HCT116 (cell line): ENCODE results near the gene EEFSEC. TPM values are rescaled to one million over a fixed set of nuclear protein-coding genes. Genes with fewer than 3 reads are reported as not detected.

Experiments
- ATAC-seq: fragments of 200-7000 bp; cut with Tn5 transposase; 2 replicates; pipeline ENCODE4 v1.9.1; 2020; ENCODE audit warnings: mild to moderate bottlenecking, moderate library complexity
- Bru-seq: library from RNA; stranded (reverse); fragments of 400-500 nt; gene quantifications from one replicate; lab custom pipeline; 2021; lab: Mats Ljungman, UMichigan
- BruChase-seq, 2 experiments: library from RNA; stranded (reverse); fragments of 400-500 nt; gene quantifications; one replicate each; lab custom pipeline; 2021; lab: Mats Ljungman, UMichigan
- BruUV-seq: library from RNA; stranded (reverse); fragments of 400-500 nt; replicated peaks from 2 replicates; lab custom pipeline; 2021; lab: Mats Ljungman, UMichigan
- CTCF ChIA-PET: fragments of 300-600 bp; sonication (Branson Sonifier 250); formaldehyde crosslinking; loops from one replicate; lab custom pipeline; 2021; ENCODE audit warnings: antibody characterized with exemption; lab: Charles Lee
- POLR2A ChIA-PET: fragments of 300-600, 350-600 bp; sonication (Branson Sonifier 250); formaldehyde crosslinking; loops from one replicate; lab custom pipeline; 2021; ENCODE audit warnings: antibody characterized with exemption; lab: Charles Lee
- RAD21 ChIA-PET, 2 experiments: fragments of 300-600 bp; sonication (Branson Sonifier 250); formaldehyde crosslinking; loops; one replicate each; lab custom pipeline; 2023; ENCODE audit warnings: low total read pairs in 2 of 2; ENCODE audit not compliant: uncharacterized antibody in 2 of 2, unreplicated experiment in 2 of 2, low non-redundant PET in 1 of 2; lab: Charles Lee
- DNase-seq: peaks from one replicate; pipeline ENCODE4 v3.0.0-alpha.2; 2010; ENCODE audit warnings: low read depth, low spot score
- H2AFZ ChIP-seq: fragments of 200-600 bp; shearing (Covaris generic), sonication (generic); 2 replicates; pipeline ENCODE4 v1.6.1; 2017; ENCODE audit warnings: low read depth, mixed run types, mixed read lengths, antibody characterized with exemption, low read length; ENCODE audit not compliant: poor library complexity, severe bottlenecking
- H3K27ac ChIP-seq: 2 replicates; pipeline ENCODE4 v1.5.1; 2012; ENCODE audit warnings: low read depth, low read length
- H3K27me3 ChIP-seq: fragments of 200-600 bp; sonication (generic); 2 replicates; pipeline ENCODE4 v1.6.1; 2016; ENCODE audit warnings: mixed run types, low read length, mixed read lengths; ENCODE audit not compliant: insufficient read depth
- H3K36me3 ChIP-seq, 2 experiments: fragments of 200-500 bp in 1 of 2; fragments of 200-600 bp in 1 of 2; sonication (Bioruptor generic) in 1 of 2; sonication (generic) in 1 of 2; 2 replicates each; pipeline versions ENCODE4 v1.5.1 to v1.6.1; 2014 to 2016; ENCODE audit warnings: low read length in 2 of 2, inconsistent platforms in 1 of 2, mixed read lengths in 1 of 2, mixed run types in 1 of 2; ENCODE audit not compliant: insufficient read depth in 2 of 2, control insufficient read depth in 1 of 2
- H3K4me1 ChIP-seq, 2 experiments: fragments of 200-600 bp in 1 of 2; sonication (generic) in 1 of 2; 2 replicates each; pipeline versions ENCODE4 v1.5.1 to v1.6.1; 2012 to 2017; ENCODE audit warnings: low read length in 2 of 2, inconsistent platforms in 1 of 2, mild to moderate bottlenecking in 1 of 2, mixed read lengths in 1 of 2, mixed run types in 1 of 2, moderate library complexity in 1 of 2; ENCODE audit not compliant: insufficient read depth in 2 of 2, control insufficient read depth in 1 of 2
- H3K4me2 ChIP-seq: fragments of 200-600 bp; sonication (generic); 2 replicates; pipeline ENCODE4 v1.6.1; 2017; ENCODE audit warnings: mixed run types, low read length, mixed read lengths
- H3K4me3 ChIP-seq, 2 experiments: fragments of 200-600 bp in 1 of 2; sonication (generic) in 1 of 2; replicated peaks in 1 of 2; 2 replicates each; pipeline ENCODE4 v1.5.1; 2011 to 2016; ENCODE audit warnings: low read length in 2 of 2, control low read depth in 1 of 2, low read depth in 1 of 2, mild to moderate bottlenecking in 1 of 2, mixed read lengths in 1 of 2, mixed run types in 1 of 2
- H3K79me2 ChIP-seq: fragments of 200-600 bp; sonication (generic); 2 replicates; pipeline ENCODE4 v1.6.1; 2017; ENCODE audit warnings: mild to moderate bottlenecking, mixed run types, low read length, moderate library complexity, mixed read lengths; ENCODE audit not compliant: insufficient read depth
- H3K9ac ChIP-seq: fragments of 200-600 bp; sonication (generic); 2 replicates; pipeline ENCODE4 v1.6.1; 2016; ENCODE audit warnings: low read length, mixed read lengths
- H3K9me2 ChIP-seq: fragments of 200-600 bp; sonication (generic), shearing (Covaris generic); 2 replicates; pipeline ENCODE4 v1.6.1; 2017; ENCODE audit warnings: mixed run types, mild to moderate bottlenecking, moderate library complexity; ENCODE audit not compliant: insufficient read depth
- H3K9me3 ChIP-seq, 2 experiments: fragments of 200-500 bp in 1 of 2; fragments of 200-600 bp in 1 of 2; sonication (Bioruptor generic) in 1 of 2; sonication (generic) in 1 of 2; 2 replicates each; pipeline ENCODE4 v1.6.1; 2014 to 2017; ENCODE audit warnings: low read length in 2 of 2, mixed read lengths in 2 of 2, inconsistent platforms in 1 of 2, low read depth in 1 of 2, mild to moderate bottlenecking in 1 of 2, mixed run types in 1 of 2, moderate library complexity in 1 of 2; ENCODE audit not compliant: control insufficient read depth in 1 of 2, insufficient read depth in 1 of 2
- H4K20me1 ChIP-seq: fragments of 200-600 bp; sonication (generic), shearing (Covaris generic); 2 replicates; pipeline ENCODE4 v1.6.1; 2017; ENCODE audit warnings: mixed run types, mild to moderate bottlenecking, moderate library complexity; ENCODE audit not compliant: insufficient read depth
- ATF3 ChIP-seq: IDR thresholded peaks from 2 replicates; pipeline ENCODE4 v1.6.1; 2012
- CBX3 ChIP-seq: IDR thresholded peaks from 2 replicates; pipeline ENCODE4 v1.6.1; 2012; ENCODE audit warnings: low read depth
- CEBPB ChIP-seq: IDR thresholded peaks from 2 replicates; pipeline ENCODE4 v1.6.1; 2012; ENCODE audit warnings: low read depth
- CTCF ChIP-seq, 3 experiments: fragments of 200-600 bp in 1 of 3; sonication (generic) in 1 of 3; IDR thresholded peaks in 2 of 3; conservative IDR thresholded peaks in 1 of 3; 2 replicates each; pipeline ENCODE4 v1.5.1; 2012 to 2017; ENCODE audit warnings: low read depth in 2 of 3, low read length in 2 of 3, antibody characterized with exemption in 1 of 3, borderline replicate concordance in 1 of 3, control low read depth in 1 of 3, mild to moderate bottlenecking in 1 of 3, mixed read lengths in 1 of 3, mixed run types in 1 of 3, moderate library complexity in 1 of 3; ENCODE audit not compliant: insufficient read depth in 1 of 3
- EGR1 ChIP-seq: IDR thresholded peaks from 2 replicates; pipeline ENCODE4 v1.6.1; 2012; ENCODE audit warnings: low read depth
- FOSL1 ChIP-seq: IDR thresholded peaks from 2 replicates; pipeline ENCODE4 v1.6.1; 2012; ENCODE audit warnings: low read depth
- JUND ChIP-seq: IDR thresholded peaks from 2 replicates; pipeline ENCODE4 v1.6.1; 2012
- MAX ChIP-seq: IDR thresholded peaks from 2 replicates; pipeline ENCODE4 v1.6.1; 2012
- POLR2A ChIP-seq: IDR thresholded peaks from 2 replicates; pipeline ENCODE4 v1.7.0; 2011; ENCODE audit warnings: borderline replicate concordance; ENCODE audit not compliant: insufficient read depth, insufficient read length; ENCODE audit errors: extremely low read depth
- POLR2AphosphoS5 ChIP-seq: IDR thresholded peaks from 2 replicates; pipeline ENCODE4 v1.6.1; 2011; ENCODE audit warnings: mild to moderate bottlenecking, low read depth, low read length, moderate library complexity
- RAD21 ChIP-seq: IDR thresholded peaks from 2 replicates; pipeline ENCODE4 v1.6.1; 2012; ENCODE audit warnings: low read depth, mild to moderate bottlenecking
- SIN3A ChIP-seq: IDR thresholded peaks from 2 replicates; pipeline ENCODE4 v1.6.1; 2012; ENCODE audit warnings: low read depth
- SP1 ChIP-seq: IDR thresholded peaks from 2 replicates; pipeline ENCODE4 v1.6.1; 2012; ENCODE audit warnings: low read depth
- TCF7L2 ChIP-seq: IDR thresholded peaks from 2 replicates; pipeline ENCODE4 v1.7.0; 2011; ENCODE audit warnings: borderline replicate concordance, inconsistent platforms; ENCODE audit not compliant: insufficient read depth, insufficient read length; ENCODE audit errors: extremely low read depth
- YY1 ChIP-seq: IDR thresholded peaks from 2 replicates; pipeline ENCODE4 v1.6.1; 2011; ENCODE audit warnings: low read length, low read depth, moderate library complexity, mild to moderate bottlenecking; ENCODE audit not compliant: insufficient replicate concordance; ENCODE audit errors: extremely low read depth
- ZFX ChIP-seq: fragments of 450-650 bp; IDR thresholded peaks from 2 replicates; pipeline ENCODE4 v1.6.1; 2017
- ZNF274 ChIP-seq: fragments of 200-500 bp; sonication (Bioruptor generic); IDR thresholded peaks from 2 replicates; pipeline ENCODE4 v1.6.1; 2014; ENCODE audit warnings: mild to moderate bottlenecking, low read depth, low read length, inconsistent platforms
- intact Hi-C: fragments of 100-400 bp; cut with micrococcal nuclease; formaldehyde crosslinking; loops from 2 replicates; pipeline ENCODE4 v1.10.0; 2022
- long read RNA-seq: library from polyadenylated mRNA; unstranded; transcript quantifications from one replicate; pipeline ENCODE4 v2.0.0, GENCODE V29; 2021; ENCODE audit not compliant: unreplicated experiment
- polyA plus RNA-seq: library from polyadenylated mRNA; unstranded; fragments of >200 nt; gene quantifications from 2 replicates; pipeline ENCODE4 v1.2.1, GENCODE V29; 2012; ENCODE audit warnings: missing spikeins
- total RNA-seq: library from RNA; stranded (reverse); gene quantifications from one replicate; pipeline ENCODE4 v1.2.1, GENCODE V29; 2021; ENCODE audit not compliant: unreplicated experiment
- TF ChIP-seq, protein P1 (sequence below): IDR thresholded peaks from 2 replicates; pipeline ENCODE4 v1.6.1; 2011; ENCODE audit warnings: mild to moderate bottlenecking, low read length, moderate library complexity; ENCODE audit not compliant: insufficient replicate concordance; ENCODE audit errors: extremely low read depth

Gene EEFSEC, protein sequence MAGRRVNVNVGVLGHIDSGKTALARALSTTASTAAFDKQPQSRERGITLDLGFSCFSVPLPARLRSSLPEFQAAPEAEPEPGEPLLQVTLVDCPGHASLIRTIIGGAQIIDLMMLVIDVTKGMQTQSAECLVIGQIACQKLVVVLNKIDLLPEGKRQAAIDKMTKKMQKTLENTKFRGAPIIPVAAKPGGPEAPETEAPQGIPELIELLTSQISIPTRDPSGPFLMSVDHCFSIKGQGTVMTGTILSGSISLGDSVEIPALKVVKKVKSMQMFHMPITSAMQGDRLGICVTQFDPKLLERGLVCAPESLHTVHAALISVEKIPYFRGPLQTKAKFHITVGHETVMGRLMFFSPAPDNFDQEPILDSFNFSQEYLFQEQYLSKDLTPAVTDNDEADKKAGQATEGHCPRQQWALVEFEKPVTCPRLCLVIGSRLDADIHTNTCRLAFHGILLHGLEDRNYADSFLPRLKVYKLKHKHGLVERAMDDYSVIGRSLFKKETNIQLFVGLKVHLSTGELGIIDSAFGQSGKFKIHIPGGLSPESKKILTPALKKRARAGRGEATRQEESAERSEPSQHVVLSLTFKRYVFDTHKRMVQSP
- total RNA-seq (16.1 TPM), Bru-seq, nascent RNA (percentile 68 among the genes with signal in this experiment), BruChase-seq, experiment 1, labeled RNA remaining after a 6-hour chase (percentile 60 among the genes with signal in this experiment), BruChase-seq, experiment 2, labeled RNA remaining after a 2-hour chase (percentile 61 among the genes with signal in this experiment)
- 15.6 and 15.7 TPM in 2 replicates for polyA plus RNA-seq
- long read RNA-seq, transcript EEFSEC-201 (7 exons, 2,232 nt) = major isoform, 39 of 58 reads
- long read RNA-seq, partial matches to known transcripts = 4 of 58 reads
- long read RNA-seq, other reads (novel, unspliced or antisense) = 15 of 58 reads

GRCh38 chr3:128153156-128154041, at the start of gene EEFSEC:
Gene EEFSEC, plus strand, starts transcription at chr3:128153481. Its CDS starts 27 bp downstream, at chr3:128153508.
- ATAC-seq (peak; percentile 96), DNase-seq (peak; percentile 6)
- POLR2A ChIA-PET = interaction anchor here (0.7 kb wide), 2 partner anchors 30 to 1266 kb away, joined by 3 to 4 read pairs; partner anchors contain the start of gene RUVBL1
- Histone ChIP-seq H3K4me3 (peak within 1 kb of the TSS; percentile 71 to 74), H3K9me2 (no peaks in the 10 kb centered on the region), H4K20me1 (no peaks in the 10 kb centered on the region), H3K9ac (peak within 1 kb of the TSS; percentile 72), H3K36me3 (peaks cover 0 to 11% of the 10 kb centered on the region in 2 experiments; a peak in 1 of 4 replicates), H3K9me3 (no peaks in the 10 kb centered on the region; a peak in 1 of 4 replicates), H3K27ac (peak within 1 kb of the TSS; percentile 71), H3K79me2 (peaks cover 24% of the 10 kb centered on the region), H2AFZ (no peak within 1 kb of the TSS), H3K4me1 (peaks cover 0 to 7% of the 10 kb centered on the region in 2 experiments; a peak in 3 of 4 replicates), H3K27me3 (no peaks in the 10 kb centered on the region), H3K4me2 (peak within 1 kb of the TSS; percentile 88)
- no TSS peak for BruUV-seq
- CTCF ChIA-PET = interaction anchor here (0.6 to 1.2 kb wide), 2 partner anchors 20 to 80 kb away, joined by 3 to 5 read pairs; no protein-coding TSS in a partner anchor
- RAD21 ChIA-PET = no interaction called here
- no peak for TF ChIP-seq FOSL1
- no peak for TF ChIP-seq ATF3
- TF ChIP-seq, protein P1, sequence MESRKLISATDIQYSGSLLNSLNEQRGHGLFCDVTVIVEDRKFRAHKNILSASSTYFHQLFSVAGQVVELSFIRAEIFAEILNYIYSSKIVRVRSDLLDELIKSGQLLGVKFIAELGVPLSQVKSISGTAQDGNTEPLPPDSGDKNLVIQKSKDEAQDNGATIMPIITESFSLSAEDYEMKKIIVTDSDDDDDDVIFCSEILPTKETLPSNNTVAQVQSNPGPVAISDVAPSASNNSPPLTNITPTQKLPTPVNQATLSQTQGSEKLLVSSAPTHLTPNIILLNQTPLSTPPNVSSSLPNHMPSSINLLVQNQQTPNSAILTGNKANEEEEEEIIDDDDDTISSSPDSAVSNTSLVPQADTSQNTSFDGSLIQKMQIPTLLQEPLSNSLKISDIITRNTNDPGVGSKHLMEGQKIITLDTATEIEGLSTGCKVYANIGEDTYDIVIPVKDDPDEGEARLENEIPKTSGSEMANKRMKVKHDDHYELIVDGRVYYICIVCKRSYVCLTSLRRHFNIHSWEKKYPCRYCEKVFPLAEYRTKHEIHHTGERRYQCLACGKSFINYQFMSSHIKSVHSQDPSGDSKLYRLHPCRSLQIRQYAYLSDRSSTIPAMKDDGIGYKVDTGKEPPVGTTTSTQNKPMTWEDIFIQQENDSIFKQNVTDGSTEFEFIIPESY = peak; percentile 37
- peak; percentile 83 for TF ChIP-seq MAX
- TF ChIP-seq YY1 = peak; percentile 84
- TF ChIP-seq EGR1 = peak; percentile 70; the same call in 1 of the 2 replicates
- TF ChIP-seq POLR2AphosphoS5 = peak; percentile 73
- TF ChIP-seq SIN3A = peak; percentile 87
- no peak for TF ChIP-seq TCF7L2
- TF ChIP-seq CEBPB = no peak
- TF ChIP-seq SP1 = peak; percentile 51
- no peak for TF ChIP-seq RAD21
- peak; percentile 29 for TF ChIP-seq POLR2A
- TF ChIP-seq CBX3 = peak; percentile 95
- peak; percentile 76; the same call in 1 of the 2 replicates for TF ChIP-seq ZFX
- no peak for TF ChIP-seq CTCF (IDR thresholded peaks at IDR 0.05 in 2 of 3, conservative IDR thresholded peaks at IDR 0.05 in 1 of 3; ENCODE audit: borderline replicate concordance in 1 of 3, insufficient read depth in 1 of 3, low read depth in 2 of 3, low read length in 2 of 3)
- no peak for TF ChIP-seq JUND
- no peak for TF ChIP-seq ZNF274
- intact Hi-C loops = no loop called here
